ENCODE results near the gene PPM1D. TPM values are rescaled to one million over a fixed set of nuclear protein-coding genes. Genes with fewer than 3 reads are reported as not detected.
A peak's percentile ranks its signal among the peaks of the same experiment; 100 is the strongest.
"Not testable (repeated sequence)": the region's sequence is repeated elsewhere in the genome, so short reads cannot be mapped to it uniquely, and the experiment has no call there.

Gene PPM1D
- total RNA-seq, 1 experiment from 2014 or later = 12.4 TPM

GRCh38 chr17:60604686-60605334 lies 4.8 kb downstream of the PPM1D start:
- Histone ChIP-seq H3K36me3 (no peaks in the 10 kb centered on the region), H3K9me3 (no peaks in the 10 kb centered on the region), H3K27me3 (no peaks in the 10 kb centered on the region), H3K4me3 (no peak overlapping the region)
- DNase-seq = peak; percentile 91

GRCh38 chr17:60606036-60606435 lies 6.0 kb downstream of the PPM1D start:
- Histone ChIP-seq H3K27me3 (no peaks in the 10 kb centered on the region), H3K36me3 (no peaks in the 10 kb centered on the region), H3K9me3 (no peaks in the 10 kb centered on the region), H3K4me3 (no peak overlapping the region)
- no peak for DNase-seq

- no peaks in the 10 kb centered on the region for H3K9me3 ChIP-seq
- H3K4me3 ChIP-seq = no peak overlapping the region
- no peak for DNase-seq
- no peaks in the 10 kb centered on the region for H3K27me3 ChIP-seq
- peaks cover 3% of the 10 kb centered on the region; the same call in 1 of the 2 replicates for H3K36me3 ChIP-seq
These were observed 10.5 kb downstream of the PPM1D start for GRCh38 chr17:60610473-60610872.

GRCh38 chr17:60611321-60611720 lies 11.3 kb downstream of the PPM1D start:
- H3K9me3 ChIP-seq, H3K27me3 ChIP-seq, H3K36me3 ChIP-seq, H3K4me3 ChIP-seq, DNase-seq: not testable (repeated sequence)

- no peak overlapping the region for H3K4me3 ChIP-seq
- H3K9me3 ChIP-seq = no peaks in the 10 kb centered on the region
- H3K27me3 ChIP-seq = no peaks in the 10 kb centered on the region
- DNase-seq = no peak
- peaks cover 3% of the 10 kb centered on the region; the same call in 1 of the 2 replicates for H3K36me3 ChIP-seq
These were observed 13.3 kb downstream of the PPM1D start for GRCh38 chr17:60613325-60613724.

- H3K27me3 ChIP-seq, DNase-seq, H3K4me3 ChIP-seq, H3K36me3 ChIP-seq, H3K9me3 ChIP-seq: not testable (repeated sequence)
These were observed 13.8 kb downstream of the PPM1D start for GRCh38 chr17:60613796-60614195.

GRCh38 chr17:60614247-60614646 lies 14.3 kb downstream of the PPM1D start:
- not testable (repeated sequence) for H3K4me3 ChIP-seq, H3K36me3 ChIP-seq, DNase-seq, H3K27me3 ChIP-seq, H3K9me3 ChIP-seq

- no peak overlapping the region for H3K4me3 ChIP-seq
- H3K36me3 ChIP-seq = peaks cover 3% of the 10 kb centered on the region; the same call in 1 of the 2 replicates
- H3K9me3 ChIP-seq = no peaks in the 10 kb centered on the region
These were observed 15.1 kb downstream of the PPM1D start for GRCh38 chr17:60615108-60615507.

GRCh38 chr17:60615840-60616239 lies 15.8 kb downstream of the PPM1D start:
- Histone ChIP-seq H3K4me3 (no peak overlapping the region), H3K27me3 (no peaks in the 10 kb centered on the region), H3K9me3 (no peaks in the 10 kb centered on the region), H3K36me3 (peaks cover 3% of the 10 kb centered on the region; the same call in 1 of the 2 replicates)
- DNase-seq = peak; percentile 31

More at GRCh38 chr17:60615108-60615507, 15.1 kb downstream of the PPM1D start:
- no peak for DNase-seq
- no peaks in the 10 kb centered on the region for H3K27me3 ChIP-seq

GRCh38 chr17:60618080-60618479 lies 18.1 kb downstream of the PPM1D start:
- H3K27me3 ChIP-seq = no peaks in the 10 kb centered on the region
- H3K36me3 ChIP-seq = peaks cover 3% of the 10 kb centered on the region; the same call in 1 of the 2 replicates
- no peaks in the 10 kb centered on the region for H3K9me3 ChIP-seq
- no peak for DNase-seq
- H3K4me3 ChIP-seq = no peak overlapping the region

- DNase-seq = no peak
- Histone ChIP-seq H3K27me3 (no peaks in the 10 kb centered on the region), H3K4me3 (no peak overlapping the region), H3K36me3 (peaks cover 3% of the 10 kb centered on the region; the same call in 1 of the 2 replicates), H3K9me3 (no peaks in the 10 kb centered on the region)
These were observed 19.0 kb downstream of the PPM1D start for GRCh38 chr17:60618854-60619526.

GRCh38 chr17:60622961-60623360 lies 23.0 kb downstream of the PPM1D start:
- peaks cover 6% of the 10 kb centered on the region; the same call in 1 of the 2 replicates for H3K36me3 ChIP-seq
- H3K4me3 ChIP-seq = no peak overlapping the region
- DNase-seq = no peak
- no peaks in the 10 kb centered on the region for H3K27me3 ChIP-seq
- no peaks in the 10 kb centered on the region for H3K9me3 ChIP-seq

- Histone ChIP-seq H3K4me3 (no peak overlapping the region), H3K9me3 (no peaks in the 10 kb centered on the region), H3K36me3 (peaks cover 8% of the 10 kb centered on the region), H3K27me3 (no peaks in the 10 kb centered on the region)
- DNase-seq = no peak
These were observed 23.4 kb downstream of the PPM1D start for GRCh38 chr17:60623415-60623814.

GRCh38 chr17:60627124-60627523 lies 27.1 kb downstream of the PPM1D start:
- DNase-seq = no peak

GRCh38 chr17:60628252-60628889 lies 28.4 kb downstream of the PPM1D start:
- no peaks in the 10 kb centered on the region for H3K9me3 ChIP-seq
- no peaks in the 10 kb centered on the region for H3K27me3 ChIP-seq
- H3K36me3 ChIP-seq = peaks cover 13% of the 10 kb centered on the region
- no peak overlapping the region for H3K4me3 ChIP-seq
- no peak for DNase-seq

More at GRCh38 chr17:60627124-60627523, 27.1 kb downstream of the PPM1D start:
- Histone ChIP-seq H3K4me3 (no peak overlapping the region), H3K9me3 (no peaks in the 10 kb centered on the region), H3K27me3 (no peaks in the 10 kb centered on the region), H3K36me3 (peaks cover 13% of the 10 kb centered on the region)

GRCh38 chr17:60629120-60629519 lies 29.1 kb downstream of the PPM1D start:
- peaks cover 13% of the 10 kb centered on the region for H3K36me3 ChIP-seq
- no peaks in the 10 kb centered on the region for H3K27me3 ChIP-seq
- H3K9me3 ChIP-seq = no peaks in the 10 kb centered on the region
- no peak overlapping the region for H3K4me3 ChIP-seq
- no peak for DNase-seq

- H3K4me3 ChIP-seq = no peak overlapping the region
- no peak for DNase-seq
- no peaks in the 10 kb centered on the region for H3K9me3 ChIP-seq
- no peaks in the 10 kb centered on the region for H3K27me3 ChIP-seq
- H3K36me3 ChIP-seq = peaks cover 17% of the 10 kb centered on the region
These were observed 30.4 kb downstream of the PPM1D start for GRCh38 chr17:60630352-60630751.

All from MG63 (cell line).